ENCODE data around the gene CDH5.

DNA sequence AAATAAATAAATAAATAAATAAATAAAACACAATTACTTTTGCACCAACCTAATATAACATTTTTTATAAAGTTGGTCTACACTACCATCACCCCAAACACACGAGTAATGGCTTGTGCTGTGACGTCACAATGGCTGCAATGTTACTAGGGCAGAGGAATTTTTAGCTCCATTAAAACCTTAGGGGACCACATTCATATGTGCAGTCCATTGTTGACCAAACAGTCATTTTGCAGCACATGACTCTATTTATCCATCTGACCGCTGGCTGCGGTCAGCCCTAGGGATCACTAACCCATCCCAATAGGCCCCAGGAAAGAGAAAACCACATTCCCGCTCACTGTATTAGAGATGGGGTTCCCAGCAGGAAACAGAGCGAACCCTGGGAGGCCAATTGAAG, 9.6 kb downstream of the CDH5 start:
- TF ChIP-seq EZH2phosphoT487 (conservative IDR thresholded peaks at IDR 0.05; ENCODE audit: low read length), result no peak
- TF ChIP-seq CTCF (IDR thresholded peaks at IDR 0.05; ENCODE audit: insufficient read depth, low read length, poor library complexity, severe bottlenecking), result no peak

All from SU-DHL-6 (cell line).